ENCODE results near the gene ANKUB1.
"Not testable (repeated sequence)": the region's sequence is repeated elsewhere in the genome, so short reads cannot be mapped to it uniquely, and the experiment has no call there.

Gene ANKUB1, protein sequence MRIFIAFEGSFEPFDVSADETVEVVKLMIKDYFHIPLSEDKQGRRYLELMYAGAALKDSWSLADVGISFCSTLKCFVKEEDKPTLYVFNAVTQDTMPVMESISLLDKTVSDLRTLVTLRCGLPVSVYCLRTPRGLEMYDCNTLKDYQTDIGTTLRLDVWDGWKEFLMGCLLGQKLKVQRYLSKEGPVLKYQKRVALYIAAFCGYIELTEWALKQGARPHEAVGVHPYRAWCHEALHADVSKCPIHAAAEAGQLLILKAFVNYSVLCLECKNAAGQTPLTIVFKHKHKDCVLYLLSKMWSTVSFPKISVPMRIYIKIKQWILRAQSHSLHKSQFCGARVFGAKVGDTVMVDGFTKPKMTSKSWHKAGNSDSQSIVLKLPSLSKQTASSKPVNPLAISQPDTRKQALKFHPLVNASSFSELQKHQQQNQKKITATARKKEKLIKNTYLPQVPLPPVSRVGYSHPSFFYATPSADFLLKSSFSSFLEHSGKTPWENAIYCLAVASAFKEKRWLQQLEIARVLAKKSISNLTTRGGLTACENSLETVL

DNA sequence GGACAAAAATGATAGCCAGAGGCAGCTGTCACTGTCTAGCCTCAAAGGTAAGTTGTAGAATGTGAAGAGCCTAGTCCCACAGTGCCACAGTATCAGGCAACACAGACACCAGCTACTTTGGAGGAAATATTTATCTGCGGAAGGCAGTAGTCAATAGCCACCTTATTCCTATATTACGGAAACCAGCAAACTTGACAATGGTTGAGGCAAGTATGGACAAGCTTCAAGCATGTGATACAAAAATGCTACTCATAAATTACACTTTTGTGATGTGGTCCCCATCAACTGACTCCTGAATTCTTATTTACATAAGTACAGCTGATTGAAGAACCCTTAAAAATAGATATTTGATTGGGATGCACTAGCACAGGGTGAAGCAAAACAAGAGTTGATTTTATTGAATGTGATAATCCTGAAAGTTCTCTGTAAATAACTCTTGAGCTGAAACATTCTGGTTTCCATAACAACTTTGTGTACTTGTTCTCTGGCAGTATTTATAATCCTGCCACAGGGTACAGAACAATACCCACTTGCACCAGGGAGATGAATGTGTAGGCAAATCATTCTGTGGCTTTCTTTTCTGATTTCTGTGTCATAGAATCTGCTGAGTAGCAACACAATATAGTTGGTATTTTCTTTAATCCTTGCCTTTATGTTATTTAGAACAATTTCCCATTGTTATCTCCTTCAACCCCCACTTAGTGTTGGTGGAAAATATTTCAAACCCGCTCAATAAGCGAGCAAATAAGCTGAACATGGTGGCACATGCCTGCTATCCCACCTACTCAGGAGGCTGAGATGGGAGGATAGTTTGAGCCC is at the start of gene ANKUB1:
Gene ANKUB1 (minus strand): TSS at position 103 of the 819 bp plus-strand sequence. CDS start 188 bp downstream, outside the sequence.
- in situ Hi-C loops (cut with MboI; ENCODE audit: low sequenced_read_pairs), result no loop called here

DNA sequence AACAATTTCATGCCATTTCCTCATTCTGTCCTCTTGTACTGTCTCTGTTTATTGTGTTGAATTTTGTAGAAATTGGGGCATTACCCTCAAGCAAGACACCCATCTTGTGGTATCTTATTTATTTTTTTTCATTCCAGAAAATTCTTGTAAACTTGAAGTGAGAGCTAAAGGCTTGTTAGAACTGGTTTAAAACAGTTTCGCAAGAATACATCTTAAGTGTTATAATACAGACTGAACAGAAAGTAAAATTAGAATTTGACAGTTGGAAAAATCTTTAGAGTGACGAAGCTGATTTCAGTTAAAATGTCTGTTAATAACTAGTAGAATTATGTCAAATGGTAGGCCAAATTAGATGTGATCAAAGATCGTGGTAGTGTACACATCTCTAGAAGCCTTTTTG is 47.5 kb upstream of the ANKUB1 start:
- in situ Hi-C loops (cut with MboI; ENCODE audit: low sequenced_read_pairs), result no loop called here

DNA sequence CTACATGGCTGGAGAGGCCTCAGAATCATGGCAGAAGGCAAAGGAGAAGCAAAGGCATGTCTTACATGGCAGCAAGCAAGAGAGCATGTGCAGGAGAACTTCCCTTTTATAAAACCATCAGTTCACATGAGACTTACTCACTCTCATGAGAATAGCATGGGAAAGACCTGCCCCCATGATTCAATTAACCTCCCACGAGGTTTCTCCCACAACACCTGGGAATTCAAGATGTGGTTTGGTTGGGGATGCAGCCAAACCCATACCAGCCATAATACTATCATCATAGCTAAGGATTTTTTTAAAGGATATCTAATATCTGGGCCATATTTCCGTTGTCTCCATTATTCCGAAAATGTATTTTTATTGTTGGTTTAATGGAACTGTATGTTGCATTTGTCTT is 47.1 kb upstream of the ANKUB1 start:
- in situ Hi-C loops (cut with MboI; ENCODE audit: low sequenced_read_pairs), result not testable (repeated sequence)

DNA sequence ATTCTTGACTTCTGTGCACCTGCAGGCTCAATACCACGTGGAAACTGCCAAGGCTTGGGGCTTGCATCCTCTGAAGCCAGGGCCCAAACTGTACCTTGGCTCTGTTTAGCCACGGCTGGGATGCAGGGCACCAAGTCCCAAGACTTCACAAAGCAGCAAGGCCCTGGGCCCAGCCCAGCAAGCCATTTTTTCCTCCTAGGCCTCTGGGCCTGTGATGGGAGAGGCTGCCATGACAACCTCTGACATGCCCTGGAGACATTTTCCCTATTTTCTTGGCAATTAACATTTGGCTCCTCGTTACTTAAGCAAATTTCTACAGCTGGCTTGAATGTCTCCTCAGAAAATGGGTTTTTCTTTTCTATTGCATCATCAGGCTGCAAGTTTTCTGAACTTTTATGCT is 46.1 kb upstream of the ANKUB1 start:
- in situ Hi-C loops (cut with MboI; ENCODE audit: low sequenced_read_pairs), result not testable (repeated sequence)

DNA sequence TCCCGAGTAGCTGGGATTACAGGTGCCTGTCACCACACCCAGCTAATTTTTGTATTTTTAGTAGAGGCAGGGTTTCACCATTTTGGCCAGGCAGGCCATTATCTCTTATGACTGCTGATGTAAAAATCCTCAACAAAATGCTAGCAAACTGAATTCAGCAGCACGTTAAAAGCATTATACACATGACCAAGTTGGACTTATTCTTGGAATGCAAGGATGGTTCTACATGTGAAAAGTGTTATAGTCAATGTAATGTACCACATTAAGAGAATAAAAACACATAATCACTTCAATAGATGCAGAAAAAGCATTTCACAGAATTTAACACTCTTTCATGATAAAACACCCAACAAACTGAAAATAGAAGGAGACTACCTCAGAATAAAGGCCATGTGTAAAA is 40.9 kb upstream of the ANKUB1 start:
- in situ Hi-C loops (cut with MboI; ENCODE audit: low sequenced_read_pairs), result no loop called here

DNA sequence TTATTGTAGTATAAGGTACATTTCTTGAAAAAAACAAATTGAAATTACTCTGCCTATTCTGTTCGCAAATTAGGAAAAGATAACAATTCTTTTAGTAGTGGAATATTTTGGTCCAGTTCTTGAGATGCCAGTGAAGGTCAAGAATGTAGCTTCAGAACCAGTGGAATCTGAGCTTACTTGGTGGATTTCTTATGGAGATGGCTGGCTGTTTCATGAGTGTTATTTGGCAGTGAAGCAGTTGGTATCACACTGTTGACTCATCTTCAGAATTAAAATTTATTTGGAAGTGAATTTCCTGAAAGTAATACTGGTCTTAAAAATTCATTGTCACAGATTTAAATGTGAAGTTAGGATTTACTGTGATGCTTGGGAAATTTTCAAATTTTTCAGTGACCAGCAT is 39.7 kb upstream of the ANKUB1 start:
- in situ Hi-C loops (cut with MboI; ENCODE audit: low sequenced_read_pairs), result no loop called here

DNA sequence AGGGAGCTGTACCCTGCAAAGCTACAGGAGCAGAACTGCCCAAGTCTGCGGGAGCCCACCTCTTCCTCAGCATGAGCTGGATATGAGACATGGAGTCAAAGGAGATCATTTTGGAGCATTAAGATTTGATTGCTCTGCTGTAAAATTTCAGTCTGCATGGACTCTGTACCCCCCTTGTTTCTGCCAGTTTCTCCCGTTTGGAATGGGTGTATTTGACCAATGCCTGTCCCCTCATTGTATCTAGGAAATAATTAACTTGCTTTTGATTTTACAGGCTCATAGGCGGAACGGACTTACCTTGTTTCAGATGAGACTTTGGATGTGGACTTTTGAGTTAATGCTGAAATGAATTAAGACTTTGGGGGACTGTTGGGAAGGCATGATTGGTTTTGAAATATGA is 39.0 kb upstream of the ANKUB1 start:
- in situ Hi-C loops (cut with MboI; ENCODE audit: low sequenced_read_pairs), result no loop called here

DNA sequence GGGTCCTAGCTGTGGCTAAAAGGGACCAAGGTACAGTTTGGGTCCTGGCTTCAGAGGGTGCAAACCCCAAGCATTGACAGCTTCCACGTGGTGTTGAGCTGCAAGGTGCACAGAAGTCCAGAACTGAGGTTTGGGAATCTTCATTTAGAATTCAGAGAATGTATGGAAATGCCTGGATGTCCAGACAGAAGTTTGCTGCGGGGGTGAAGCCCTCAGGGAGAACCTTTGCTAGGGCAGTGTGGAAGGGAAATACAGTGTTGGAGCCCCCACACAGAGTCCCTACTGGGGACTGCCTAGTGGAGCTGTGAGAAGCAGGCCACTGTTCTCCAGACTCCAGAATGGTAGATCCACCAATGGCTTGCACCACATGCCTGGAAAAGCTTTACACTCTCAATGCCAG is 38.5 kb upstream of the ANKUB1 start:
- in situ Hi-C loops (cut with MboI; ENCODE audit: low sequenced_read_pairs), result no loop called here

DNA sequence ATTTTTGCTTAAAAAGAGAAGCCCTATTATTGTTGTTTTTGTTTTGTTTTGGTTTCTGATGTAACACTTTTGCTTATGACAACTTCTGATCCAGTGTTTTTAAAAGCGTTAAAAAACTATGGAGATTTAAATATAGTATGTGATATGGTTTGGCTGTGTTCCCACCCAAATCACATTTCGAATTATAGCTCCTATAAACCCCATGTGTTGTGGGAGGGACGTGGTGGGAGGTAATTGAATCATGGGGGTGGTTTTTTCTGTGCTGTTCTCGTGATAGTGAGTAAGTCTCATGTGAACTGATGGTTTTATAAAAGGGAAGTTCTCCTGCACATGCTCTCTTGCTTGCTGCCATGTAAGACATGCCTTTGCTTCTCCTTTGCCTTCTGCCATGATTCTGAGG is 37.3 kb upstream of the ANKUB1 start:
- in situ Hi-C loops (cut with MboI; ENCODE audit: low sequenced_read_pairs), result not testable (repeated sequence)

DNA sequence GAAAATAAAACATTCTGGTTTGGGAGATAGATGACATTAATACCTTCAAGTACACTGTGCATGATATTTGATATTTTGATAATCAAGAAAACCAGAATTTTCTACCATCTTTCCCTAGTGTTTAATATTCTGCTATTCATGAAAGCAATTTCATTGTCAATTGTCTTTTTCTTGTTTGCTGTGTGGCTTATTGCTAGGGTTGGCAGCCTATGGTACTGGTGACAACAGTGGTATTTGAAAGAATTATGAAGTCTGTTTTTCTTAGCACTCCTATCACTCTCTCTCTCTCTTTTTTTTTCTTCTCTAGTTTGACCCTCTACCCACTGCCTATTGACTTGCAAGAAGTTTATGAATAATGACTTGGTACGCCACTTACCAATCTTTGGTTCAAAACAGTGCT is 36.0 kb upstream of the ANKUB1 start:
- in situ Hi-C loops (cut with MboI; ENCODE audit: low sequenced_read_pairs), result no loop called here

DNA sequence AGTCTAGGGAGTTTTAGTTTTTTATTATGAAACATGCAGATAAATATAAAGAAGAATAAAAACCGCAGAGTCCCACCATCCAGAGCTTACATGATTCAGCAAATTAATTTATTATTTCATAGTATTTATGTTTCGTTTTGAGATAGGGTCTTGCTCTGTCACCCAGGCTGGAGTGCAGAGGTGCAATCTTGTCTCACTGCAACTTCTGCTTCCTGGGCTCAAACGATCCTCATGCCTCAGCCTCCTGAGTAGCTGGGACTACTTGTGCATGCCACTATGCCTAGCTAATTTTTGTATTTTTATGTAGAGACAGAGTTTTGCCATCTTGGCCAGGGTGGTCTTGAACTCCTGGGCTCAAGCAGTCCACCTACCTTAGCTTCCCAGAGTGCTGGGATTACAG is 34.3 kb upstream of the ANKUB1 start:
- in situ Hi-C loops (cut with MboI; ENCODE audit: low sequenced_read_pairs), result no loop called here

DNA sequence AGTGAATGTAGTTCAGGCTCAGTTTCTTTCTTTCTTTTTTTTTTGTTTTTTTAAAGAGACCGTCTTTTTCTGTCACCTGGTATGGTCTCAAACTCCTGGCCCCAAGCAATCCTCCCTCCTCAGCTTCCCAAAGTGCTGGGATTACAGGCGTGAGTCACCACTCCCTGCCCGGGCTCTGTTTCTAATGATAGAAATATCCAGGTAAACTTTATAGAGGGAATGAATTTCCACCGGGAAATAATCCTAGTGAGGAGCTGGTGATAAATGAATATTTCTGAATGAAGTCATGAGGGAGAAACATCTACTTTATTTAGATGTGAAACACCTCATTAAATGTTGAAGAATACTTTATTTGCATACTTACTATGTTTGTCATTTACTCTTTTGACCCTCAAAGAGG is 27.8 kb upstream of the ANKUB1 start:
- in situ Hi-C loops (cut with MboI; ENCODE audit: low sequenced_read_pairs), result no loop called here

DNA sequence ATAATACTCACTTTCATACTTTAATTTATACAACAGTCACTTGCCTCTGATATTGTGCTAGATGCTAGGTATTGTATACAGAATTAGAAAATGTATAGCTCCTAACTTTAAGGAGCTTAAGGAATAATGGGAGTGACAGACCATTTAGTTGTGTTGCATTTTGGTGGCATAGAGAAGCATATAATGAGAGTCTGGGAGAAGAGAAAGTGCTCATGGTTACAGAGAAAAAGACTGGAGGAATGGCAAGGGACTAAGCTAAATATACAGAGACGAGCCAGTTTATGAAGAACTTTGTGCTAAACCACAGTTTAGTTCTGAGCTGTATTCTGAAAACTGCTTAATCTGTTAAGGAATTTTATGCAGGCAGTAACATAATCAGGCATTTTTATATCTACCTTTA is 27.1 kb upstream of the ANKUB1 start:
- in situ Hi-C loops (cut with MboI; ENCODE audit: low sequenced_read_pairs), result no loop called here

DNA sequence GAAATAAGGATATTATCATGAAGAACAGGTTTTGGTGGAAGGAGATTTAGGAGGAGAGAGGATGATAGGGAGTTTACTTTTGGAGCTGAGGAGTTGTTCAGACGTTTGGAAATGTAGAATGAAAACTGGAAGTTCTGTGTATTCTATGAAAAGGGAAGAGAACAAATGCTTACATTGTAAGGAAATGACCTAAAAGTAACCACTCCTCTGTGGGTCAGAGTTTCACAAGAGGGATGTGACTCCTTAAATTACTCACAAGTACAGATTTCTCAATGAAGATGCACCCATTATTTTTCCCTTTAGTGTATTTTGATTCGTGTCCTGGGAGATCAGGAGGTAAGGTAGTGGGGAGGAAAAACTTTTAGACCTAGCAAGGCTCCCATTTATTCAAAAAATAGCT is 24.6 kb upstream of the ANKUB1 start:
- in situ Hi-C loops (cut with MboI; ENCODE audit: low sequenced_read_pairs), result no loop called here

DNA sequence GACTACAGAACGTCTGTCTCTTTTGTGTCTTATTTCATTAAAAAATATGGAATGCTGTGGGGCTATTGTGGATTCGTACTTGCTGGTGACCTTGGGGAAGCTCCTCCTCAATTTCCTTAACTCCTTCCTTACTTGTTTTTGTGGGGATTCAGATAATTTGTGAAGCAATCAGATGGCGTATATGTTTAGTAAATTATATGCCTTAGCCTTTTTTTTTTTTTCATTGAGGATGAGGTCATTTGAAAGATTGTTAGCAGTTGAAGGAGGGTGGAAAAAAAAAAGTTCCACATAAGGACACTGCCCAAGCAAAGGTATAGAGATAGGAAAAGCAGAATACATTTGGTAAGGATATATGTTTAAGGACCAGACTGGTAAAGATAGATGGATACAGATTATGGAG is 24.0 kb upstream of the ANKUB1 start:
- in situ Hi-C loops (cut with MboI; ENCODE audit: low sequenced_read_pairs), result no loop called here

DNA sequence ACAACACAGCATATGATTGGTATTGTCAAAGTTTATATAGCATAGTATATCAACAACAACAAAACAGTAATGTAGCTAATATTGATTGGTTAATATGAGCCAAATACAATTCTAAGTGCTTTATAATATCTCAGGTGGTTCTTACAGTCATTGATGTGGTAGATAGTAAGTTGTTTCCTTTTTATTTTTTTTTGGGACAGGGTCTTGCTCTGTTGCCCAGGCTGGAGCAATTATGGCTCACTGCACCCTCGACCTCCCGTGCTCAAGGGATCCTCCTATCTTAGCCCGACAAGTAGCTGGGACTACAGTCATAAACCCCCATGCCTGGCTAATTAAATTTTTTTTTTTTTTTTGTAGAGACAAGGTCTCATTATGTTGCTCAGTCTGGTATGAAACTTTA is 23.4 kb upstream of the ANKUB1 start:
- in situ Hi-C loops (cut with MboI; ENCODE audit: low sequenced_read_pairs), result no loop called here

DNA sequence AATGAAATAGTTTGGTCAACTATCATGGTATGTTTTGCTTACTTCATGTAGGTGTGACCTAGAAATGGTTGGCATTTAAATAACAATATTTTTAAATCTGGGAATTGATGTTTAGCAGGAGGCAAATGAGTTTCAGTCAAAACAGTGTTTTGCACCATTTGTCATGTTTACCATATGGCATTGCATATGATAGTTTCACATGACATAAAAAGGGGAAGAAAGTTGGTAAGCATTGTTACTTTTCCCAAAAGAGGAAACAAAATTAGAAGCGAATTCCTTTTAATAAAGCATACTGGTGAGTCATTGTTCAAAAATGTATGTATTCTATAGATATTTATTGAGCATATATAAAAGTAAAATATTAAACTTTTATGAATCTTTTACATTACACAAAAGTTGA is 23.0 kb upstream of the ANKUB1 start:
- in situ Hi-C loops (cut with MboI; ENCODE audit: low sequenced_read_pairs), result no loop called here

DNA sequence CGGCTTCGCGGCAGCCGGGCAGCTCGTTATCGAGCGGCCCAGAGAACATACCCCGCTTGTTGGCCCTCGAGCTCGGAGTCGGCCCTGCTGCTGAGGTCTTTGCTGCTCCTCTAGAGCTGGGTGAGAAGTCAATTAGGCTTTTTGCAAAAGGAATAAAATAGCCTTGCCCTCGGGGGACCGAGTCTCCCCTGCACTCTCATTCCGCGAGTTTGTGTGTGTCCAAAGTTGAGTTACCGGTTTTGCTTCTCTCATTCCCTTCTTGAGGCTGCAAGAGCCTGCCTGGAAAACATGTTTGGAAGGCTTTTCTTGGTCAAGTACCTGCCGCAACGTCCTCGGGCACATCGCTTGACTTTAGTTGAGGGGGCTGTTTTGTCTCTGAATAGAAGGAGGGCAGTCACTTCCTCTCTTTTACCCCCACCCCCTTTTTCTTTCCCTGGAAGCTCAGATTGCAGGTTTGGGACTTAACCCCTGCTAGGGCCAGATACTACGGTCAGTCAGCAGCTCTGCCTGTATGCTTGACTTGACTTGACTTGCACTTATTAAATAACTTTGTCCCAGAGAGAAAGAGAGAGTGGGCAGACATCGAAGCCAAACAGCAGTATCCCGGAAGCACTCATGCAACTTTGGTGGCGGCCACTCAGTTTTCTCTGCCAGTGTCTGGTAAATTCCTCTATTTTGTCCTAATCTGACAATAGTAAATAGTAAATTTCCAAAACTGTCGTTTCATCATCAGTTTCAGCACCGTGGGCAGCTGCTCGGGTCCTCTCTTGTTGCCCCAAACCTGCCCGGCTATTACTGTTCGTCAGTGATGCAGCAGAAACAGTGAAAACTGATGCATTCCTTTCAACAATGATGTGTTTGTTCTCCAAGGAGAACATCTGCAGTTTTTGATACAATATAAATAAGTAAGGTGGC is 21.3 kb upstream of the ANKUB1 start:
- in situ Hi-C loops (cut with MboI; ENCODE audit: low sequenced_read_pairs), result no loop called here

DNA sequence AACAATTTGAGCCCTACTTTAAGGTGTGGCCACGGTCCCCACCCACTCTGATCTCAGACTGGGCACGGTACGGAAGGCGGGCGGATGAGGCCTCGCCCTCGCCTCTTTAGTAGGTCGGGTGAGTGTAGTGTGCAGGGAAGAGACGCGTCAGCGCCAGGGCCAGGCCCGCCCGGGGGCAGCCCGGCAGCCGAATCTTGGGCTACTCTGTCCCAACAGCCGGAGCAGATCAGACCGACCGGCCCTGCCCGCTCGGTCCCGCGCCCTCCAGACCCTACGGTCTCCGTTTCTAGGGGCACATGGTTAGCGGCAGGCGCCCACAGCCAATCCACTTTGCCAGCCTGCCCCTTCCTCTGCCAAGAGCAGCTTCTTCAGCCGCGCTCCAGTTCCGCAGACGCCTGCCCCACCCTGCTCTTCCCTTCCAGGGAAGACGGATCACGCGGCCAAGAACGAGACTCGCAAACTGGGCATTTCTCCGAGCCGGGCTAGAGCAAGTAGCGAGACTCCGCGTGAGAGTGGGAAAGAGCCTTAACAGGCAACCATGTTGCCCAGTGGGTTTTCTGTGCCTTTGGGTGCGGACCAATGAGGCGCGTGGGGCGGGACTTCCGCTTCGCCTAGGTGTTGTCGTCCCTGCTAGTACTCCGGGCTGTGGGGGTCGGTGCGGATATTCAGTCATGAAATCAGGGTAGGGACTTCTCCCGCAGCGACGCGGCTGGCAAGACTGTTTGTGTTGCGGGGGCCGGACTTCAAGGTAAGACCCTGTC is 20.4 kb upstream of the ANKUB1 start, which contains the start of gene RNF13:
Gene RNF13 (plus strand): TSS at position 610 of the 761 bp plus-strand sequence. CDS start 32,812 bp downstream, outside the sequence.
- in situ Hi-C loops (cut with MboI; ENCODE audit: low sequenced_read_pairs), result no loop called here

DNA sequence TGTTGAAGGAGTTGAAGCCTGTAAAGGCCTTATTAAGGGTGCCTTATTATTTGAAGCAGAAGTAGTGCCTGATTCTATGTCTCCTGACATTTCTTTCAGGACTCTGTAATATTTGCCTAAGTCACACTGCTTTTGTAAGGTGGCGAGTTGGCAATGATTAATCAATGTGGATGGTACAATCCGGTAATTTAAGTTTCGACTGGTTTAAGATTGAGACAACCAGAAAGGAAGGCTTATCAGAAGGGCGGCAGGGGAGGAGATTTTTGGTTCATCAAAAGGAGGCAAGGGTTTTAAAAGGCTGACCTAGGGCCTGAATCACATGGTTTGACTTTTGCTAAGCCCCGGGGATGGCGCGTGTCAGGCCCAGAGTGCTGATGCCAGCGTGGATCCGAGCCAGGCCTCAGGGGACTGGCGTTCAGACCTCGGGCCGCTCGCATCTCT is 19.8 kb upstream of the ANKUB1 start:
- in situ Hi-C loops (cut with MboI; ENCODE audit: low sequenced_read_pairs), result no loop called here
